Stimulated activated CD8-positive, alpha-beta memory T cell treated with anti-CD3 and anti-CD28 coated beads, Interleukin-4, amount 100 ng/mL, for 1 hour (primary cell): ENCODE measurements around the gene FAM83E.
A peak's percentile ranks its signal among the peaks of the same experiment; 100 is the strongest.

ENCODE experiments used
- DNase-seq, 2 donors: peaks; one replicate each; pipeline ENCODE4 v3.0.0-alpha.2; 2020; ENCODE audit warnings: low read depth in 2 of 2, low spot score in 1 of 2

FAM83E gene

GRCh38 chr19:48613024-48613851, 1.6 kb downstream of the FAM83E start:
- DNase-seq, result no peak

- no peak for DNase-seq
Measured at GRCh38 chr19:48611872-48612271, 3.0 kb downstream of the FAM83E start.

GRCh38 chr19:48609571-48610108, 5.2 kb downstream of the FAM83E start:
- no peak for DNase-seq

GRCh38 chr19:48608798-48609263, 6.0 kb downstream of the FAM83E start:
- peak in 1 of 2 donors; percentile 18 for DNase-seq

GRCh38 chr19:48607359-48607755, 7.5 kb downstream of the FAM83E start:
- DNase-seq, result no peak

GRCh38 chr19:48606463-48607358, 8.2 kb downstream of the FAM83E start, which contains the start of gene SPACA4:
Gene SPACA4, plus strand, starts transcription at chr19:48606742. Its CDS starts 237 bp downstream, at chr19:48606979.
- no peak for DNase-seq

- no peak for DNase-seq
Measured at GRCh38 chr19:48603850-48604249, 11.0 kb downstream of the FAM83E start.

GRCh38 chr19:48603449-48603848, 11.4 kb downstream of the FAM83E start:
- DNase-seq, result no peak

- no peak for DNase-seq
Measured at GRCh38 chr19:48603001-48603400, 11.9 kb downstream of the FAM83E start.

- no peak for DNase-seq
Measured at GRCh38 chr19:48600679-48601417, 14.0 kb downstream of the FAM83E start.

- DNase-seq, result no peak
Measured at GRCh38 chr19:48598996-48599700, 15.7 kb downstream of the FAM83E start.

GRCh38 chr19:48596679-48597465, 18.0 kb downstream of the FAM83E start:
- DNase-seq, result no peak

- no peak for DNase-seq
Measured at GRCh38 chr19:48596237-48596636, 18.6 kb downstream of the FAM83E start.

GRCh38 chr19:48595833-48596232, 19.0 kb downstream of the FAM83E start:
- DNase-seq, result no peak

- DNase-seq, result no peak
Measured at GRCh38 chr19:48595171-48595570, 19.7 kb downstream of the FAM83E start.

- no peak for DNase-seq
Measured at GRCh38 chr19:48591021-48591420, 23.9 kb downstream of the FAM83E start.

- peak; percentile 68 to 81 for DNase-seq
Measured at GRCh38 chr19:48588670-48589401, 26.0 kb downstream of the FAM83E start.

- no peak for DNase-seq
Measured at GRCh38 chr19:48587387-48587786, 27.5 kb downstream of the FAM83E start.

GRCh38 chr19:48582168-48582567, 32.7 kb downstream of the FAM83E start:
- DNase-seq, result no peak
